Metanephros (tissue), 1 donor: ENCODE measurements around the gene PCDHGA7. TPM values are rescaled to one million over a fixed set of nuclear protein-coding genes. Genes with fewer than 3 reads are reported as not detected.

Source experiments
- total RNA-seq: library from RNA; depleted of rRNA; stranded (reverse); fragments of >200 nt; gene quantifications from one replicate; pipeline ENCODE4 v1.2.3, GENCODE V29; 2014

Gene PCDHGA7
- total RNA-seq, result 8.0 TPM

DNA sequence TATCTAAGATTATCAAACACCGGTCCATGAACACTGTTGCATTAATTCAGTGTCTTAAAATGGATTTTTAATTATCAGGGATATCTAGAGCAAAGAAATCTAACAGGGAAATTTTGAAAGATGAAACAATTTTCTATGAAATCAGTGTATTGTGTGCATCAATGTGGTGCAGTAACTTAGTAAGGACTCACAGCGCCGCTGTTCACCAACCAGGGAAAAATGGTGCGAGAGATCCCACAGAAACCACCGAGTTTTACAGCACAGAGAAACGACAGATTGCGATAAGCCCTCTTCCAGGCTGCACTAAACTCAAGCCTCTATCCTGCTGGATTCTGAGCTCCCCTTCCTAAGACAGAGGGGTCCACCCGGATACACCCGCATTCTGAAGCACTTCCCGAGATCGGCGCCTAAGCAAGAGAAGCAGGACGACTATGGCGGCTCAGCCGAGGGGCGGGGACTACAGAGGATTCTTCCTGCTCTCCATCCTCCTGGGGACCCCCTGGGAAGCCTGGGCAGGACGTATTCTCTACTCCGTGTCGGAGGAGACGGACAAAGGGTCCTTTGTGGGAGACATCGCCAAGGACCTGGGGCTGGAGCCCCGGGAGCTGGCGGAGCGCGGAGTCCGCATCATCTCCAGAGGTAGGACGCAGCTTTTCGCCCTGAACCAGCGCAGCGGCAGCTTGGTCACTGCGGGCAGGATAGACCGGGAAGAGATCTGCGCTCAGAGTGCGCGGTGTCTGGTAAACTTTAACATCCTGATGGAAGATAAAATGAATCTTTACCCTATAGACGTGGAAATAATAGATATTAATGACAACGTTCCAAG, at the start of gene PCDHGA7:
TSS of gene PCDHGA7 (plus strand) at position 274 of the 826 bp plus-strand sequence. CDS start at position 432, 158 bp downstream.

DNA sequence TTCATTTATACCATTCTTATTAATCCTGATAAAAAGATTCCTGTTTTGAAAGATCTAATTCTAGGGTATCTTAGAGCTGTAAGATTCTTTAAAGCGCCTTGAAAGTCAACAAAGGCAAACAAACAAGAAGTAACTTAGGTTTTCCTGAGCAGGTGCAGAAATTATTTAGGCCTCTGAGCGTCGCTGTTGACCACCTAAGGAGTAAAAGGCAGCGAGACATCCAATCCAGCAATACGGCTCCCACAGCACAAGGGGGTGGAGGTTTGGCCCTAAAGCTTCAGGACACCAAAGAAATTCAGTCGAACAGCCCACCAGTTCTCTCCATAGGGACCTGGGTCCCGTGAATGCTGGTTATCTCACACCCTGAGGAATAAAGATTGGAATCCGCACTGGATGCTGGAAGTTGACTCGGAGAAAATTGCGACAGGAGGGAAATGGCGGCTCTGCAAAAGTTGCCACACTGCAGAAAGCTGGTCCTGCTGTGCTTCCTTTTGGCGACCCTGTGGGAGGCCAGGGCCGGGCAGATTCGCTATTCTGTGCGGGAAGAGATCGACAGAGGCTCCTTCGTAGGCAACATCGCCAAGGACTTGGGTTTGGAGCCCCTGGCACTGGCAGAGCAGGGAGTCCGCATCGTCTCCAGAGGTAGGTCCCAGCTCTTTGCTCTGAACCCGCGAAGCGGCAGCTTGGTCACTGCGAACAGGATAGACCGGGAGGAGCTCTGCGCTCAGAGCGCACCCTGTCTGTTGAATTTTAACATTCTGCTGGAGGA, 43.8 kb upstream of the PCDHGA7 start, which contains the start of gene PCDHGA2:
TSS of gene PCDHGA2 (plus strand) at position 223 of the 769 bp plus-strand sequence.

DNA sequence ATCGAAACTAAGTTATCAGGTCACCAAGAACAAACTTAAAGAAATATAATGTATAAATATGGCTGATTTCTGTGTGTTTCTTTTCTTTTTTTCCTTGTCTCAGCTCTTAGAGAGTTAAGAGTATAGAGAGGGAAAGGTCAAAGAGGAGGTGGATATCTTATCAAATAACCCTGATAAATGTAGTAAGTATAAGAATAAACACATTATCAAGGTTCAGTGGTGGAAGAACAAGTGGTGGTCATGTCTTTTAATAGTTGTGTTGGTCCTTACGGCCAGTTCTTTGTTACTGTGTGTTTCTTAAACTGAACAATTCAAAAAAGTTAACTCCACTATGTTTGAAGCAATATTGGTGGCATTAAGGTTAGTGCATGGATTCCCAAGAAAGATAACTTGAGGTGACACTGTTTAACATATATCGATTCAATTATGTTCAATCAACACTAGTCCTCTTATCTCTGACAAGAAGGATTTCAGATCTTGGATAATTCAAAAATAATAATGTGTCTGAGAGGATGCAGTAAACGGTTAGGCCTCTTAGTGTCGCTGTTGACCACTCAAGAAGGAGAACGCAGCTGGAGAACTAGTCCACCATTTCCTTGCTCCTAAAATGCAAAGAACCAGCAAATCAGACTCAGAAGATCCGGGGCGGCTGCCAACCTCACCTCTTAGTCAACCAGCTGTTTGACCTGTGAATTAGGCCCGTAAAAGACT, 39.1 kb upstream of the PCDHGA7 start, which contains the start of gene PCDHGA3:
TSS of gene PCDHGA3 (plus strand) at position 588 of the 711 bp plus-strand sequence. CDS start 205 bp downstream, outside the sequence.

DNA sequence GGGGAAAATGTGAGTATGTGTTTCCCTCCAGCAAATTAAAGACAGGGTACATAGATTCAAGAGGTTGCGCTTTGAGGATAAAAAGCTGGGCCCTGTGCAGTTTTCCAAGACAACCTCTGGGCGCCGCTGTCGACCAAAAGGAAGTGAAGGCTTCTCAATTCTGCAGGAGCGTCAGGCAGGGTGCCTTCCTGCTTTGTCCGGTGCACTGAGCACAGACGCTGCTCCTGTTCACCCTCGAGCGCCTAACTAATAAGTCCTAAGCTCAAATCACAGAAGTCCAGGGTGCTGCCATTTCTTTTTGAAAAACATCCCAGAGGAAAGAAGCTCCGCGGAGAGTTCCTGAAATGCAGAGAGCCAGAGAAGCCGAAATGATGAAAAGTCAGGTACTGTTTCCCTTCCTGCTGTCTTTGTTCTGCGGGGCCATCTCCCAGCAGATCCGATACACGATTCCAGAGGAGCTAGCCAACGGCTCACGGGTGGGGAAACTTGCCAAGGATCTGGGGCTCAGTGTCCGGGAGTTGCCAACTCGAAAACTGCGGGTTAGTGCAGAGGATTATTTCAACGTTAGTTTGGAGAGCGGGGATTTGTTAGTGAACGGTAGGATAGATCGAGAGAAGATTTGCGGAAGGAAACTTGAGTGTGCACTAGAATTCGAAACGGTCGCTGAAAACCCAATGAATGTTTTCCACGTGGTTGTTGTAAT, 32.5 kb upstream of the PCDHGA7 start, which contains the start of gene PCDHGB1:
TSS of gene PCDHGB1 (plus strand) at position 183 of the 703 bp plus-strand sequence. CDS start at position 345, 162 bp downstream.

DNA sequence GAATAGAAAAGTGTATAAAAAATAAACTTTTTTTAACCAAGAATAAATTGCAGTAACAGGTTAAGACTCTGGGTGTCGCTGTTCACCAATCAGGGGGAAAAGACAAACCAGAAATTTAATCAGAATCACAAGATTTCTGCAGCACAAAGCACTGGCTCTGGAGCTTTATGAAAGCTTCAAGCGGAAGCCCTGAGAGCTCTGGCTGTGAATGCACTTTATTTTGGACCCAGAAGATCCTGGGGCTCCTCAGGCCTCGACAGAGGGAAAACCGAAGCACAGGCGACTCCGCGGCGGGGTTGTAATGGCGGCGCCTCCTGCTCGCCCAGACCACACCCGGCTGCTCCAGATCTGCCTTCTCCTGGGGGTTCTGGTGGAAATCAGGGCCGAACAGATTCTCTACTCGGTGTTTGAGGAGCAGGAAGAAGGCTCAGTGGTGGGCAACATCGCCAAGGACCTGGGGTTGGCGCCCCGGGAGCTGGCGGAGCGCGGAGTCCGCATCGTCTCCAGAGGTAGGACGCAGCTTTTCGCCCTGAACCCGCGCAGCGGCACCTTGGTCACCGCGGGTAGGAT, 27.6 kb upstream of the PCDHGA7 start, which contains the start of gene PCDHGA4:
TSS of gene PCDHGA4 (plus strand) at position 122 of the 570 bp plus-strand sequence. CDS start at position 209, 87 bp downstream.

DNA sequence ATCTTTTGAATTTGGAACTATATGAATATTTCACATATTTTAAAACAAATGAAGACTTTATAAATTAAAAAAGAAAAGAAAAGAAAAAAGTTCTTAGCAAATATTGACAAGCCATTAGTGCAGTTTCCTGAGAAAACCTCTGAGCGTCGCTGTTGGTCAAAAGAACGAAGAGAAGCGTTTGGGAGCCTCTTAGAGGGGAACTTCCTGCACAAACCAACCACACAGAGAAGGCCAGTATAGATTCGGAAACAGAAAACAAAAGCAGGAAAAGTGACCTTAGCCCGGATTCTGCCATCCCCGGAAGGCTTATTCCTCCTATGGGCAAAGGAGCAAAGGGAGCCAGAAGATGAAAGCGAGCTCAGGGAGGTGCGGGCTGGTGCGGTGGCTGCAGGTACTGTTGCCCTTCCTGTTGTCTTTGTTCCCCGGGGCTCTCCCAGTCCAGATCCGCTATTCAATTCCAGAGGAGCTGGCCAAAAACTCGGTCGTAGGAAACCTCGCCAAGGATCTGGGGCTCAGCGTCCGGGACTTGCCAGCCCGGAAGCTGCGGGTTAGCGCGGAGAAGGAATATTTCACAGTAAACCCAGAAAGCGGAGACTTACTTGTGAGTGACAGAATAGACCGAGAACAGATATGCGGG, 22.6 kb upstream of the PCDHGA7 start, which contains the start of gene PCDHGB2:
TSS of gene PCDHGB2 (plus strand) at position 205 of the 637 bp plus-strand sequence. CDS start at position 347, 142 bp downstream.

DNA sequence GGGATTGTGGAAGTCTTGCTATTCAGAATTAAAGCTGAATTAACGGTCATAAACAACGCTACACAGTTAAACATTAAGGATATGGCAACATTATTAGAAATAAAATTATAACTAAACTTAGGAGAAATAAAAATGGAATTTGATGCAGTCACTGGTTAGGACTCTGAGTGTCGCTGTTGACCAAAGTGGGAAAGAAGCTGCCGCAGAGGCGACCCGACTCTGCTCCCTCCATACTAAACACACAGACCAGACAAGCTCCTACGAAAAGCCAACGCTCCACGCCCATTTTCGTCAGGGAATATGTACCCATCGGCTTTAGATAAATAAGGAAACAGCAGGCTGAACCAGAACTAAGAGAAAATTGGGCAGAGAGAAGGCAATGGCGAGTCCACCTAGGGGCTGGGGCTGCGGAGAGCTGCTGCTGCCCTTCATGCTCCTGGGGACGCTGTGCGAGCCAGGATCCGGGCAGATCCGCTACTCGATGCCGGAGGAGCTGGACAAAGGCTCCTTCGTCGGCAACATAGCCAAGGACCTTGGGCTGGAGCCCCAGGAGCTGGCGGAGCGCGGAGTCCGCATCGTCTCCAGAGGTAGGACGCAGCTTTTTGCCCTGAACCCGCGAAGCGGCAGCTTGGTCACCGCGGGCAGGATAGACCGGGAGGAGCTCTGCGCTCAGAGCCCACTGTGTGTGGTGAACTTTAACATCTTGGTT, 18.4 kb upstream of the PCDHGA7 start, which contains the start of gene PCDHGA5:
TSS of gene PCDHGA5 (plus strand) at position 211 of the 709 bp plus-strand sequence. CDS start at position 380, 169 bp downstream.

DNA sequence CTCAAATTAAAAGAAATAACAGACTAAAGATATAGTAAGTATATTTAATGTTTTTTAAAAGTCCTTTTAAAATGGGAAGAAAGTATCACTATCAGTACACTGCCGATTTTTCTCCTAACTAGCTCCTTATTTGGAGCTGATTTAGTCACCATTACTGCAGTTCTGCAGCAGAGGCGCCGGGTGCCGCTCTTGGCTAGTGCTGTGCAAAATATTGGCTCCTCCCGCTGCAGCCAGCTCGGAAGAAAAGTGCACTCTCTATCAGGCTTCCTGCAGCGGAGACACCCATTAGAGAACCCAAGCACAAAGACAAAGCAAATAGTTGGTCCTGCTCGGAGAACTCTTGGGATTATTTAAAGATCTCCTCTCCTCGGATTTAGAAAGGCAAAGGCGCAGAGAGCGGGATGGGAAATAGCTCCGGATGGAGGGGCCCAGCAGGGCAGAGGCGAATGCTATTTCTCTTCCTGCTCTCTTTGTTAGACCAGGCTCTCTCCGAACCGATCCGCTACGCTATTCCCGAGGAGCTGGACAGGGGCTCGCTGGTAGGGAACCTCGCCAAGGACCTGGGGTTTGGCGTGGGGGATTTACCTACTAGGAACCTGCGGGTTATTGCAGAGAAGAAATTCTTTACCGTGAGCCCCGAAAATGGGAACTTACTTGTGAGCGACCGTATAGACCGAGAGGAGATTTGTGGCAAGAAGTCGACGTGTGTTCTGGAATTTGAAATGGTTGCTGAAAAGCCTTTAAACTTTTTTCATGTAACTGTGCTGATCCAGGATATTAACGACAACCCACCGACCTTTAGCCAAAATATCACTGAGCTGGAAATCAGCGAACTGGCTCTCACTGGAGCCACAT, 12.3 kb upstream of the PCDHGA7 start, which contains the start of gene PCDHGB3:
TSS of gene PCDHGB3 (plus strand) at position 249 of the 855 bp plus-strand sequence. CDS start at position 402, 153 bp downstream.

DNA sequence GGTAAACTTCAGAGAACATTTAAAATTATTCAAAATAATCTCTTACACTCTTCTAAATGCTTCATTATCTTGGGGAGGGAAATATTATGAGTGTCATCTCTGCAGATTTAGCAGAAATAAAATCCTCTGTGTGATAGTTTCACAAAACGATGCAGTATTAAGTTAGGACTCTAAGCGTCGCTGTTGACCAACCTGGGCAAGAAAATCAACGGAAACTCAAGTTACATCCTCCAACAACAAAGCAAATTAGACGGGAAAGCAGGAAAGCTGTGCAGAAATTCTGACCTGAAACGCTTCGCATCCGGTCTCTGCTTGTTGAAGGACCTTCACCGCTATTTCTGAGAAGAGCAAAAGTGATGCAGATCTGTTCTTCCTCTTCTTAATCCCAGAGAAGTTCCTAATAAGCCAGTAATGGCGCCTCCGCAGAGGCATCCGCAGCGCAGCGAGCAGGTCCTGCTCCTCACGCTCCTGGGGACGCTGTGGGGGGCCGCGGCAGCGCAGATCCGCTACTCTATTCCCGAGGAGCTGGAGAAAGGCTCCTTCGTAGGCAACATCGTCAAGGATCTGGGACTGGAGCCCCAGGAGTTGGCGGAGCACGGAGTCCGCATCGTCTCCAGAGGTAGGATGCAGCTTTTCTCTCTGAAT, 8.7 kb upstream of the PCDHGA7 start, which contains the start of gene PCDHGA6:
TSS of gene PCDHGA6 (plus strand) at position 219 of the 645 bp plus-strand sequence. CDS start at position 412, 193 bp downstream.

DNA sequence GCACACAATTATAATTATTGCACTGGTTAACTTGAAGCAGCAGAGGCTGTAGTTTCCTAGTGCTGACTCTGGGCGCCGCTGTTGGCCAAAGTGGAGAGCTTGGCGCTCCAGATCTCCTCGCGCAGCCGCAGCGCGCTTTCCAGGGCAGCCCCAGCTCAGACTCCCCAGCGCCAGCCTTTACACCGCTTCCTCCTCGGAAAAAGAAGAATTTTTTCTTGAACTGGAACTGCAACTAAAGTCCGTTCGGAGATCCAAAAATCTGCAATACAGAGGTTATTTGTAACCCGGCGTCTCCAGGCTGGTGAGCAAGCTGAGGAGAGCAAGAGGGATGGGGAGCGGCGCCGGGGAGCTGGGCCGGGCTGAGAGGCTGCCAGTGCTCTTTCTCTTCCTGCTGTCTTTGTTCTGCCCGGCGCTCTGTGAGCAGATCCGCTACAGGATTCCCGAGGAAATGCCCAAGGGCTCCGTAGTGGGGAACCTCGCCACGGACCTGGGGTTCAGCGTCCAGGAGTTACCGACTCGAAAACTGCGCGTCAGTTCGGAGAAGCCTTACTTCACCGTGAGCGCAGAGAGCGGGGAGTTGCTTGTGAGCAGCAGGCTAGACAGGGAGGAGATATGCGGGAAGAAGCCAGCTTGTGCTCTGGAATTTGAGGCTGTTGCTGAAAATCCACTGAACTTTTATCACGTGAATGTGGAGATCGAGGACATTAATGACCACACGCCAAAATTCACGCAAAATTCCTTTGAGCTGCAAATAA, 5.2 kb downstream of the PCDHGA7 start, which contains the start of gene PCDHGB4:
TSS of gene PCDHGB4 (plus strand) at position 142 of the 755 bp plus-strand sequence. CDS start at position 329, 187 bp downstream.

DNA sequence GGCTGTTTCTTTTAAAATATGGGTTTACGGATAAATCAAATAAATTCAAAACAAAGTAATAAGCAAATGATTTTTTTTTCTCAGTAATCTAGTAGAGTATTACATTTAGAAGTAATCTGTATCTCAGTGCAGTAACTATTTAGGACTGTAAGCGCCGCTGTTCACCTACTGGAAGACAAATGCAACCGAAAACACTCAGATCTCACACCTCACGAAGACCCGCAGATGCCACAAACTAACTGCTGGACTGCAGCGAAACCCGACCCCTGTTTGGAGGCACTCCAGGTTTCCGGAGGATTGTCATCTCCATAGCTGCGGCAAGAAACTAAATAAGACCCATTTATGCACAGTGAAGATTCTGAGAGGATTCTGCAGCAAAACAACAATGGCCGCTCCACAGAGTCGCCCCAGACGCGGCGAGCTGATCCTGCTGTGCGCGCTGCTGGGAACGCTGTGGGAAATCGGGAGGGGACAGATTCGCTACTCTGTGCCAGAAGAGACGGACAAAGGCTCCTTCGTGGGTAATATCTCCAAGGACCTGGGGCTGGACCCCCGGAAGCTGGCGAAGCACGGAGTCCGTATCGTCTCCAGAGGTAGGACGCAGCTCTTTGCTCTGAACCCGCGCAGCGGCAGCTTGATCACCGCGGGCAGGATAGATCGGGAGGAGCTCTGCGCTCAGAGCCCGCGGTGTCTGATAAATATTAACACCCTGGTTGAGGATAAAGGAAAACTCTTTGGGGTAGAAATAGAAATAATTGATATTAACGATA, 10.1 kb downstream of the PCDHGA7 start, which contains the start of gene PCDHGA8:
TSS of gene PCDHGA8 (plus strand) at position 205 of the 770 bp plus-strand sequence. CDS start at position 386, 181 bp downstream.

DNA sequence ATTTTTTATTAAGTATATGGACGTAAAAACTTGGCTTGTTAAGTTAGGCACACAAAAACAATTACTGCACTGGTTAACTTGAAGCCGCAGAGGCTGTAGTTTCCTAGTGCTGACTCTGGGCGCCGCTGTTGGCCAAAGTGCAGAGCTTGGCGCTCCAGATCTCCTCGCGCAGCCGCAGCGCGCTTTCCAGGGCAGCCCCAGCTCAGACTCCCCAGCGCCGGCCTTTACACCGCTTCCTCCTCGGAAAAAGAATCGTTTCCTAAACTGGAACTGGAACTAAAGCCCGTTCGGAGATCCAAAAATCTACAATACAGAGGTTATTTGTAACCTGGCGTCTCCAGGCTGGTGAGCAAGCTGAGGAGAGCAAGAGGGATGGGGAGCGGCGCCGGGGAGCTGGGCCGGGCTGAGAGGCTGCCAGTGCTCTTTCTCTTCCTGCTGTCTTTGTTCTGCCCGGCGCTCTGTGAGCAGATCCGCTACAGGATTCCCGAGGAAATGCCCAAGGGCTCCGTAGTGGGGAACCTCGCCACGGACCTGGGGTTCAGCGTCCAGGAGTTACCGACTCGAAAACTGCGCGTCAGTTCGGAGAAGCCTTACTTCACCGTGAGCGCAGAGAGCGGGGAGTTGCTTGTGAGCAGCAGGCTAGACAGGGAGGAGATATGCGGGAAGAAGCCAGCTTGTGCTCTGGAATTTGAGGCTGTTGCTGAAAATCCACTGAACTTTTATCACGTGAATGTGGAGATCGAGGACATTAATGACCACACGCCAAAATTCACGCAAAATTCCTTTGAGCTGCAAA, 15.4 kb downstream of the PCDHGA7 start, which contains the start of gene PCDHGB5:
TSS of gene PCDHGB5 (plus strand) at position 192 of the 796 bp plus-strand sequence. CDS start at position 373, 181 bp downstream.

DNA sequence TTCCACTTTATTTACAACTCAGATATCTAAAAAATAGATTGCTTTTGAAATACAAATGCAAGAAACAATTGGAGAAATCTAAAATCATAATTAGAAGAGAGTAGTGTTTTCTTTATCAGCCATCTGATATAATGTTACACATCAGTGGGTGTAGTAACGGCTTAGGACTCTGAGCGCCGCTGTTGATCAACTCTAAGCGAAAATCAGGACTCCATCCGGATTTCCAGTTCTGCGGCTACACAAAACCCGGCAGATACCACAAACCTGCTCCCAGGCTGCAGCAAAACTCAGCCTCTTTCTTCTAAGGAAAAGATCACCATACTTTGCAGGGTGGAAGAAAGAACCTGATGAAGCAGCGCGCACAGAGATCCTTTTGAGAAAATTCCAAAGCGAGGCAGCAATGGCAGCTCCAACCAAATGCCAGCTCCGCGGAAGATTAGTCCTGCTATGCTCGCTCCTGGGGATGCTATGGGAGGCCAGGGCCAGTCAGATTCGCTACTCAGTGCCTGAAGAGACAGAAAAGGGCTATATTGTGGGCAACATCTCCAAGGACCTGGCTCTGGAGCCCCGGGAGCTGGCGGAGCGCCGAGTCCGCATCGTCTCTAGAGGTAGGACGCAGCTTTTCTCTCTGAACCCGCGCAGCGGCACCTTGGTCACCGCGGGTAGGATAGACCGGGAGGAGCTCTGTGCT, 20.2 kb downstream of the PCDHGA7 start, which contains the start of gene PCDHGA9:
TSS of gene PCDHGA9 (plus strand) at position 226 of the 691 bp plus-strand sequence. CDS start at position 401, 175 bp downstream.

DNA sequence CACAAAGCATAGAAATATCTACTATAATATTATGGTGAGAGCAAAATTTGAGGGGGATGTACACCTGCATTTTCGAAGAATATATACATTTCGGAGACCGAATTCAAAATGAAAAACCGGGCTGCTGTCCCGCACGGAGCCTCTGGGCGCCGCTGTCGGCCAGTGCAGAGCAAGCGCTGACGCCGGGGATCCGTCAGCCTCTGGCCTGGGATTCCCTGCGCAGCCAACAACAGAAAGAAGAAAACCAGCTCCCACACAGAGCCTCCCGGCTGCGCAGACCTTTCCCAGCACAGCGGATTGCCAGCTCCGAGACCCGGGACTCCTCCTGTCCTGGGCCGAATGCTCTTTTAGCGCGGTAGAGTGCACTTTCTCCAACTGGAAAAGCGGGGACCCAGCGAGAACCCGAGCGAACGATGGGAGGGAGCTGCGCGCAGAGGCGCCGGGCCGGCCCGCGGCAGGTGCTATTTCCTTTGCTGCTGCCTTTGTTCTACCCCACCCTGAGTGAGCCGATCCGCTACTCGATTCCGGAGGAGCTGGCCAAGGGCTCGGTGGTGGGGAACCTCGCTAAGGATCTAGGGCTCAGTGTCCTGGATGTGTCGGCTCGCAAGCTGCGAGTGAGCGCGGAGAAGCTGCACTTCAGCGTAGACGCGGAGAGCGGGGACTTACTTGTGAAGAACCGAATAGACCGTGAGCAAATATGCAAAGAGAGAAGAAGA, 25.4 kb downstream of the PCDHGA7 start, which contains the start of gene PCDHGB6:
TSS of gene PCDHGB6 (plus strand) at position 232 of the 716 bp plus-strand sequence. CDS start at position 414, 182 bp downstream.

